OCI-LY1 (cell line): ENCODE results near the gene AARSD1.
A peak's percentile ranks its signal among the peaks of the same experiment; 100 is the strongest.
"Not testable (repeated sequence)": the region's sequence is repeated elsewhere in the genome, so short reads cannot be mapped to it uniquely, and the experiment has no call there.

Source experiments
- H2AFZ ChIP-seq: fragments of 200-600 bp; sonication (generic), shearing (Covaris generic); 2 replicates; pipeline ENCODE4 v1.6.0; 2014; ENCODE audit warnings: antibody characterized with exemption, mild to moderate bottlenecking, low read length
- H3F3A ChIP-seq: fragments of 200-600 bp; sonication (generic), shearing (Covaris generic); 2 replicates; pipeline ENCODE4 v1.6.0; 2014; ENCODE audit warnings: mild to moderate bottlenecking, antibody characterized with exemption, low read length, moderate library complexity; ENCODE audit not compliant: insufficient read depth
- H3K27ac ChIP-seq: fragments of 200-600 bp; sonication (generic); 2 replicates; pipeline ENCODE4 v1.5.1; 2014; ENCODE audit warnings: low read length, mixed run types, mild to moderate bottlenecking, low read depth; ENCODE audit not compliant: poor library complexity, severe bottlenecking
- H3K27me3 ChIP-seq: fragments of 200-600 bp; sonication (generic); 2 replicates; pipeline ENCODE4 v1.6.0; 2014; ENCODE audit warnings: antibody characterized with exemption, mild to moderate bottlenecking, low read length, moderate library complexity; ENCODE audit not compliant: insufficient read depth
- H3K36me3 ChIP-seq: fragments of 200-600 bp; sonication (generic); 2 replicates; pipeline ENCODE4 v1.6.1; 2014; ENCODE audit warnings: mild to moderate bottlenecking, antibody characterized with exemption, low read length, moderate library complexity, mixed read lengths; ENCODE audit not compliant: insufficient read depth
- H3K4me1 ChIP-seq: fragments of 200-600 bp; sonication (generic); 2 replicates; pipeline ENCODE4 v1.5.1; 2014; ENCODE audit warnings: mild to moderate bottlenecking, low read length, moderate library complexity; ENCODE audit not compliant: insufficient read depth, severe bottlenecking
- H3K4me2 ChIP-seq: fragments of 200-600 bp; sonication (generic), shearing (Covaris generic); 2 replicates; pipeline ENCODE4 v1.6.1; 2014; ENCODE audit warnings: low read length
- H3K4me3 ChIP-seq: fragments of 200-600 bp; sonication (generic); 2 replicates; pipeline ENCODE4 v1.5.1; 2014; ENCODE audit warnings: low read length, low read depth, mild to moderate bottlenecking, mixed read lengths; ENCODE audit not compliant: poor library complexity, severe bottlenecking
- H3K79me2 ChIP-seq: fragments of 200-600 bp; shearing (Covaris generic); 2 replicates; pipeline ENCODE4 v1.6.1; 2016; ENCODE audit warnings: mixed run types, low read length, mixed read lengths; ENCODE audit not compliant: insufficient read depth
- H3K9ac ChIP-seq: fragments of 200-600 bp; sonication (generic), shearing (Covaris generic); 2 replicates; pipeline ENCODE4 v1.6.1; 2014; ENCODE audit warnings: mild to moderate bottlenecking, low read length, mixed read lengths
- H3K9me2 ChIP-seq: fragments of 200-600 bp; sonication (generic), shearing (Covaris generic); 2 replicates; pipeline ENCODE4 v1.6.1; 2014; ENCODE audit warnings: low read depth, mild to moderate bottlenecking, low read length, mixed read lengths
- H3K9me3 ChIP-seq: fragments of 200-600 bp; shearing (Covaris generic); 2 replicates; pipeline ENCODE4 v1.6.1; 2014; ENCODE audit warnings: low read length, mixed read lengths
- H4K20me1 ChIP-seq: fragments of 200-600 bp; sonication (generic), shearing (Covaris generic); 2 replicates; pipeline ENCODE4 v1.6.0; 2016; ENCODE audit warnings: mild to moderate bottlenecking, low read length; ENCODE audit not compliant: insufficient read depth
- CTCF ChIP-seq: fragments of 200-600 bp; sonication (generic), shearing (Covaris generic); IDR thresholded peaks from 2 replicates; pipeline ENCODE4 v1.5.1; 2017; ENCODE audit warnings: mild to moderate bottlenecking, antibody characterized with exemption, low read length, moderate library complexity, mixed read lengths
- EZH2 ChIP-seq: fragments of 200-600 bp; sonication (generic), shearing (Covaris generic); IDR thresholded peaks from 2 replicates; pipeline ENCODE4 v1.8.0; 2017; ENCODE audit warnings: borderline replicate concordance, mixed run types, mild to moderate bottlenecking, antibody characterized with exemption, low read length, moderate library complexity, mixed read lengths

Gene AARSD1

GRCh38 chr17:42980766-42981397 is 16.6 kb upstream of the AARSD1 start:
- peaks cover 39% of the 10 kb centered on the region for H3K4me1 ChIP-seq
- peak overlapping the region; percentile 77 for H3K4me2 ChIP-seq
- H3K4me3 ChIP-seq: peak overlapping the region; percentile 82

GRCh38 chr17:42980274-42980765 is 16.1 kb upstream of the AARSD1 start, which contains the start of gene RUNDC1:
RUNDC1 (plus strand) TSS chr17:42980565; CDS start chr17:42980577, 12 bp downstream.
- Histone ChIP-seq H3K9me2 (no peaks in the 10 kb centered on the region), H4K20me1 (no peaks in the 10 kb centered on the region), H3K4me3 (peak within 1 kb of the TSS; percentile 82), H3K36me3 (peaks cover 10% of the 10 kb centered on the region; the same call in 1 of the 2 replicates), H3K4me2 (peak within 1 kb of the TSS; percentile 77), H3K9me3 (no peaks in the 10 kb centered on the region), H3K4me1 (peaks cover 33% of the 10 kb centered on the region), H3K27ac (peak within 1 kb of the TSS; percentile 63), H3K9ac (peak within 1 kb of the TSS; percentile 85), H3K27me3 (no peaks in the 10 kb centered on the region), H2AFZ (0 out of 2 replicates have a peak within 1 kb of the TSS, but pooled peaks have one; percentile 30), H3F3A (no peaks in the 10 kb centered on the region), H3K79me2 (peaks cover 7% of the 10 kb centered on the region; the same call in 1 of the 2 replicates)
- TF ChIP-seq EZH2 (no peak), CTCF (no peak)

More at GRCh38 chr17:42980766-42981397, 16.6 kb upstream of the AARSD1 start:
- Histone ChIP-seq H3K9ac (peak overlapping the region; percentile 85), H4K20me1 (no peaks in the 10 kb centered on the region), H3F3A (no peaks in the 10 kb centered on the region), H3K27me3 (no peaks in the 10 kb centered on the region), H3K27ac (peak overlapping the region; percentile 63), H3K9me3 (no peaks in the 10 kb centered on the region), H2AFZ (no peak overlapping the region), H3K36me3 (peaks cover 13% of the 10 kb centered on the region; the same call in 1 of the 2 replicates), H3K9me2 (no peaks in the 10 kb centered on the region), H3K79me2 (peaks cover 7% of the 10 kb centered on the region; the same call in 1 of the 2 replicates)
- no peak for TF ChIP-seq EZH2
- TF ChIP-seq CTCF: peak; percentile 22; the same call in 1 of the 2 replicates

GRCh38 chr17:42979511-42980273 is 15.4 kb upstream of the AARSD1 start, which contains the start of gene PTGES3L:
PTGES3L (minus strand) TSS chr17:42980080; CDS start chr17:42980053, 27 bp downstream.
- Histone ChIP-seq H3K4me3 (peak within 1 kb of the TSS; percentile 82), H3F3A (no peaks in the 10 kb centered on the region), H3K9me2 (no peaks in the 10 kb centered on the region), H3K27ac (peak within 1 kb of the TSS; percentile 63), H3K27me3 (no peaks in the 10 kb centered on the region), H4K20me1 (no peaks in the 10 kb centered on the region), H3K4me2 (peak within 1 kb of the TSS; percentile 77), H3K4me1 (peaks cover 27% of the 10 kb centered on the region), H3K36me3 (peaks cover 10% of the 10 kb centered on the region; the same call in 1 of the 2 replicates), H3K9me3 (no peaks in the 10 kb centered on the region), H3K9ac (peak within 1 kb of the TSS; percentile 85), H3K79me2 (peaks cover 7% of the 10 kb centered on the region; the same call in 1 of the 2 replicates), H2AFZ (0 out of 2 replicates have a peak within 1 kb of the TSS, but pooled peaks have one; percentile 30)
- TF ChIP-seq CTCF: no peak

GRCh38 chr17:42975701-42976100 is 11.4 kb upstream of the AARSD1 start:
- not testable (repeated sequence) for H3F3A ChIP-seq

More at GRCh38 chr17:42975701-42976100, 11.4 kb upstream of the AARSD1 start:
- not testable (repeated sequence) for H3K27me3 ChIP-seq, H3K4me3 ChIP-seq, H3K4me2 ChIP-seq, H3K4me1 ChIP-seq, H3K79me2 ChIP-seq, H3K36me3 ChIP-seq, H3K9me3 ChIP-seq, H3K9me2 ChIP-seq, H3K27ac ChIP-seq, H3K9ac ChIP-seq, H2AFZ ChIP-seq, H4K20me1 ChIP-seq
